IPS-18c (cell line): ENCODE data around the gene SLC26A11.
"Not testable (repeated sequence)": the region's sequence is repeated elsewhere in the genome, so short reads cannot be mapped to it uniquely, and the experiment has no call there.

Experiments
- H3K4me3 ChIP-seq: 2 replicates; pipeline ENCODE4 v1.7.0; 2013; ENCODE audit warnings: low read depth, mild to moderate bottlenecking, low read length, moderate library complexity; ENCODE audit not compliant: insufficient read depth
- H3K9me3 ChIP-seq: one replicate; pipeline ENCODE4 v1.6.1; 2013; ENCODE audit warnings: mild to moderate bottlenecking, low read length, moderate library complexity; ENCODE audit not compliant: control insufficient read depth, insufficient read depth

Gene SLC26A11

GRCh38 chr17:80223838-80224497, 3.7 kb downstream of the SLC26A11 start:
- Histone ChIP-seq H3K9me3 (no peaks in the 10 kb centered on the region), H3K4me3 (no peak overlapping the region)

GRCh38 chr17:80224683-80225082, 4.5 kb downstream of the SLC26A11 start:
- no peaks in the 10 kb centered on the region for H3K9me3 ChIP-seq
- H3K4me3 ChIP-seq, result no peak overlapping the region

DNA sequence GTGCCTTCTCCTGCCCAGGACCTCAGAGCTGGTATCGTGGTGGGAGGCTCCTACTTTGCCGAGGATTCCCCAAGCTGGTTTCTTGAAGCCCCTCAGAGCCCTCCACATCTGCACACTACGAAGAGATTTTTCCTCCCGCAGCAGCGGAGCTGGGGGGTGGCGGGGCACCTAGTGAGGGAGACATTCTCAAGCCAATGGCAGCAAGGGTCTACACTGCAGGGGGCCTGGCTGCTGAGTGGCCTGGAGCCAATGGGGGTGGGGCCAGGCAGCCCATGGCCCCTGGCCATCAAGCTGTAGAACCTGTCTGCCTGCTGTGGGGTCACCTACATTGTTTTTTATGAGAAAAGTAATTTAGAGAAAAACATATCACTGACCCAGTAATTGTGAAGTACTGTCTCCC, 5.0 kb downstream of the SLC26A11 start:
- no peaks in the 10 kb centered on the region for H3K9me3 ChIP-seq
- peak overlapping the region; percentile 24 for H3K4me3 ChIP-seq

GRCh38 chr17:80227156-80227555, 6.9 kb downstream of the SLC26A11 start:
- Histone ChIP-seq H3K9me3 (no peaks in the 10 kb centered on the region), H3K4me3 (no peak overlapping the region)

GRCh38 chr17:80227666-80228065, 7.4 kb downstream of the SLC26A11 start:
- no peak overlapping the region for H3K4me3 ChIP-seq
- no peaks in the 10 kb centered on the region for H3K9me3 ChIP-seq

GRCh38 chr17:80228477-80228876, 8.2 kb downstream of the SLC26A11 start:
- Histone ChIP-seq H3K9me3 (peaks cover under 1% of the 10 kb centered on the region), H3K4me3 (no peak overlapping the region)

- H3K9me3 ChIP-seq, result peaks cover 3% of the 10 kb centered on the region
- H3K4me3 ChIP-seq, result no peak overlapping the region
Measured at GRCh38 chr17:80229011-80229410, 8.8 kb downstream of the SLC26A11 start.

DNA sequence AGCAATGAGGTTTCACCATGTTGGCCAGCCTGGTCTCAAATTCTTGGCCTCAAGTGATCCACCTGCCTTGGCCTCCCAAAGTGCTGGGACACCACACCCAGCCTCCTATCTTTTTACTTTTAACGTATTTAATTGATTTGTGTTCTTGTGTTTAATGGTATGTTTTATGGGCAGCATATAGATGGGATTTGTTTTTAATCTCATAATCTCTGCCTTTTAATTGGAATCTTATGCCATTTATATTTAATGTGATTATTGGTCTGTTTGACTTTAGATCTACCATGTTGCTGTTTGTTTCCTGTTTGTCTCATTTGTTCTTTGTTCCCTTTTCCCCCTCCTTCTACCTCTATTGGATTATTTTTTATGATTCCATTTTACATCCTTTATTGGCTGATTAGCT, 12.2 kb downstream of the SLC26A11 start:
- no peak overlapping the region for H3K4me3 ChIP-seq

GRCh38 chr17:80233202-80233601, 13.0 kb downstream of the SLC26A11 start:
- H3K4me3 ChIP-seq, result no peak overlapping the region
- H3K9me3 ChIP-seq, result peaks cover 3% of the 10 kb centered on the region

More for the DNA sequence above, 12.2 kb downstream of the SLC26A11 start:
- H3K9me3 ChIP-seq, result peaks cover 3% of the 10 kb centered on the region

DNA sequence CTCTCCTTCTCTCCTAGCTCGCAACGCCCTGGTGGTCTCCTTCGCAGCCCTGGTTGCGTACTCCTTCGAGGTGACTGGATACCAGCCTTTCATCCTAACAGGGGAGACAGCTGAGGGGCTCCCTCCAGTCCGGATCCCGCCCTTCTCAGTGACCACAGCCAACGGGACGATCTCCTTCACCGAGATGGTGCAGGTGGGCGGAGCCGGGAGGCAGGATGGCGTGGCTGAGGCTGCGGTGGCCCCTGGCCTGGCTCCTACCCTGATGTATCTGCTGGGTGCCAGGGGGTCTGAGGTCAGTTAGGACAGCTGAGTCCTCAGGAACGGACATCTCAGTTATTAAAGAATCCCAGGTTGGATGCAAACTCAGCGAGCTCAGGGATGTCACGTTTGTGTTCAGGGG, 16.7 kb downstream of the SLC26A11 start:
- peaks cover 3% of the 10 kb centered on the region for H3K9me3 ChIP-seq

DNA sequence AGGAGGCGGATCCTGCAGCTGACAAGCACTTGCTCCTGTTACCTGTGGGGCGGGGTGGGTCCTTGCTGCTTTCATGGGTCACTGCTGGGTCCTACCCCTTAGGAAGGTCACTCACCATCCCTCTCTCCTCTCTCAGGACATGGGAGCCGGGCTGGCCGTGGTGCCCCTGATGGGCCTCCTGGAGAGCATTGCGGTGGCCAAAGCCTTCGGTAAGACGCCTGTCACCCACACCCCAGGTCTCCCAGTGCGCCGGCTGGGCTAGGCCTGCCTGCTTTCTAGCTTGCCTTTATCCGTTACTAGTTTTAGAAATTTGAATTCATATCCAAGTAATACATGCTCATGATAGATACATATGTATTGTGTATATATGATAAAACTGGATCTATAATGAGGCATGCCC, 17.2 kb downstream of the SLC26A11 start:
- no peak overlapping the region for H3K4me3 ChIP-seq
- peaks cover 3% of the 10 kb centered on the region for H3K9me3 ChIP-seq

More for the DNA sequence above, 16.7 kb downstream of the SLC26A11 start:
- H3K4me3 ChIP-seq, result no peak overlapping the region

- Histone ChIP-seq H3K9me3 (no peaks in the 10 kb centered on the region), H3K4me3 (no peak overlapping the region)
Measured at GRCh38 chr17:80242505-80242904, 22.3 kb downstream of the SLC26A11 start.

GRCh38 chr17:80243526-80244433, 23.6 kb downstream of the SLC26A11 start:
- no peaks in the 10 kb centered on the region for H3K9me3 ChIP-seq
- H3K4me3 ChIP-seq, result no peak overlapping the region

DNA sequence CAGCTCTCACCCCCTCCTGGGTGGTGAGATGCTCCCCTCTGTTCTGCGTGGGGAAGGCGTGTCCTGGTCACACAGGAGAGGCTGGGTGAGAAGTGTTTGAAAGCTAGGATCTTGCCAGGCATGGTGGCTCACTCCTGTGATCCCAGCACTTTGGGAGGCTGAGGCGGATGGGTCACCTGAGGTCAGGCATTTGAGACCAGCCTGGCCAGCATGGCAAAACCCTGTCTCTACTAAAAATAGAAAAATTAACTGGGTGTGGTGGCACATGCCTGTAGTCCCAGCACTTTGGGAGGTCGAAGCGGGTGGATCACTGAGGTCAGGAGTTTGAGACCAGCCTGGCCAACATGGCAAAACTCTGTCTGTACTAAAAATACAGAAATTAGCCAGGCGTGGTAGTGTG, 24.2 kb downstream of the SLC26A11 start:
- H3K9me3 ChIP-seq, H3K4me3 ChIP-seq: not testable (repeated sequence)

- no peaks in the 10 kb centered on the region for H3K9me3 ChIP-seq
Measured at GRCh38 chr17:80244871-80245509, 24.8 kb downstream of the SLC26A11 start.

DNA sequence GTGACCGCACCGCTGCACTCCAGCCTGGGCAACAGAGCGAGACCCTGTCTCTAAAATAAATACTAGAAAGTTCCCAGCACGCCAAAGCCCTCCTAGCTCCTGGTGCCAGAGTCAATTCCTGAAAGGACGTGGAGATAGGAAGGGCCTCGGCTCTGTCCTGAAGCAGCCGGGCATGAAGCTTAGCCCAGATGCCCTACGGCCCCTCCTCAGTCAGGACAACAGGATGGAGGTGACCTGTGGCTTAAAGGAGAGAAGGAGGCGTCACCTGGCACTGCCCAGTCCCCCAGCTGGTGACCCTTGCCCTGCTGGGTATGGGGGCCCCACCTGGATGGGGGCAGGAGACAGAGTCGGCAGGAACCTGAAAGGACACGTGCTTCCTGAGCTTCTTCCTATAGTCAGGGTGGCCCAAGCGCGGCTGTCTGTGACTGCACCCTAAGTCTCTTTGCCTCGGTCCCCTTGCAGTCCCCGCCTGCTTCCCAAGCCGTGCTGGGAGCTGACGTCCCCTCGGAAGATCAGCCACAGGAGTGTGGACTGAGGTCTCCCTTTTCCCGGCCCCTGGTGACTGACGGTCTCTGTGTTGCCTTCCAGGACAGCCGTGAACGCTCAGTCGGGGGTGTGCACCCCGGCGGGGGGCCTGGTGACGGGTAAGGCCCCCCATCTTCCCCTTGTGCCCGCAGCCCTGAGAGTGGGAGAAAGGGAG, 25.5 kb downstream of the SLC26A11 start:
- H3K4me3 ChIP-seq, result no peak overlapping the region
- H3K9me3 ChIP-seq, result no peaks in the 10 kb centered on the region

More at GRCh38 chr17:80244871-80245509, 24.8 kb downstream of the SLC26A11 start:
- no peak overlapping the region for H3K4me3 ChIP-seq

- no peak overlapping the region for H3K4me3 ChIP-seq
- no peaks in the 10 kb centered on the region for H3K9me3 ChIP-seq
Measured at GRCh38 chr17:80246266-80246681, 26.0 kb downstream of the SLC26A11 start.
